Measurements from ENCODE around the gene PLCH2. TPM values are rescaled to one million over a fixed set of nuclear protein-coding genes. Genes with fewer than 3 reads are reported as not detected.

Gene PLCH2
- total and polyA plus RNA-seq, 2 donors (not counting 3 experiments of a cell fraction or from before 2014, with no cell fraction given), result 0.19 to 0.31 TPM

DNA sequence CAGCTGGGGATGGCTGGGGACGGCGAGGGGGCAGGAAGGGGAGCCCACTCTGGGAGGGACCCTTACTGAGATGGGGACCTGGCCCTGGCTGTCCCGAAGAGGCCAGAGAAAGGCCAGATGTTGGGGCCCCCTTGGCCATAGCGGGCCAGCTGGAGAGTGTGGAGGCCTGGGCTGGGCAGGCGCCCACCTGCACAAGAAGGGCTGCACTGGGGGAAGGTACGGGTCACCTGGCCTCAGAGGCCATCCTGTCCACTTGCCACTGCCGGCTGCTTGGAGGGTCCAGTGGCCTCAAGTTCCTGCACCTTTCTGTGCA lies 5.0 kb upstream of the PLCH2 start:
- BruUV-seq (replicated peaks), result no TSS peak
- dilution Hi-C loops (cut with MboI; ENCODE audit: extremely low pct_ligation_motif_present, low sequenced_read_pairs), result no loop called here
- no peak overlapping the region for H3K9ac ChIP-seq (replicated peaks; ENCODE audit: extremely low read depth, insufficient read depth, low read length)
- H3K4me1 ChIP-seq (ENCODE audit: control insufficient read depth, extremely low read depth, insufficient read depth, low read length), result no peaks in the 10 kb centered on the region
- POLR2A ChIA-PET, result no interaction called here
- no peak for DNase-seq (ENCODE audit: low read depth, low spot score)
- CTCF ChIA-PET, result no interaction called here
- H3K79me2 ChIP-seq (ENCODE audit: control insufficient read depth, insufficient read depth, low read length), result no peaks in the 10 kb centered on the region
- H3K9me3 ChIP-seq (replicated peaks; ENCODE audit: control insufficient read depth, insufficient read depth, low read length), result no peaks in the 10 kb centered on the region
- FAIRE-seq, result no peak
- H3K36me3 ChIP-seq (ENCODE audit: control insufficient read depth in 2 of 2, extremely low read depth in 1 of 2, insufficient read depth in 2 of 2, low read length in 2 of 2), result no peaks in the 10 kb centered on the region
- intact Hi-C loops (cut with micrococcal nuclease), result no loop called here
- no peaks in the 10 kb centered on the region for H3K27me3 ChIP-seq (ENCODE audit: control insufficient read depth in 2 of 2, insufficient read depth in 2 of 2, low read length in 2 of 2)
- H3K9me1 ChIP-seq (replicated peaks; ENCODE audit: control insufficient read depth, extremely low read depth, insufficient read depth, low read length), result no peaks in the 10 kb centered on the region
- H3K27ac ChIP-seq (ENCODE audit: insufficient read depth, low read depth, low read length), result no peak overlapping the region
- no peak overlapping the region for H3K4me3 ChIP-seq (replicated peaks in 1 of 3; ENCODE audit: insufficient read depth in 1 of 3, low read depth in 1 of 3, low read length in 3 of 3)
- H4K20me1 ChIP-seq (replicated peaks; ENCODE audit: control insufficient read depth, extremely low read depth, insufficient read depth, low read length), result no peaks in the 10 kb centered on the region
- H3K4me2 ChIP-seq (ENCODE audit: insufficient read depth, low read length), result no peak overlapping the region
- TF ChIP-seq JUN (IDR thresholded peaks at IDR 0.05; ENCODE audit: borderline replicate concordance, insufficient read depth, insufficient read length, low read depth), result no peak
- TF ChIP-seq FOS (IDR thresholded peaks at IDR 0.05; ENCODE audit: borderline replicate concordance, insufficient read depth, low read length), result no peak
- TF ChIP-seq EZH2 (IDR thresholded peaks at IDR 0.05; ENCODE audit: borderline replicate concordance, low read depth, low read length, severe bottlenecking), result no peak
- TF ChIP-seq, protein P1, sequence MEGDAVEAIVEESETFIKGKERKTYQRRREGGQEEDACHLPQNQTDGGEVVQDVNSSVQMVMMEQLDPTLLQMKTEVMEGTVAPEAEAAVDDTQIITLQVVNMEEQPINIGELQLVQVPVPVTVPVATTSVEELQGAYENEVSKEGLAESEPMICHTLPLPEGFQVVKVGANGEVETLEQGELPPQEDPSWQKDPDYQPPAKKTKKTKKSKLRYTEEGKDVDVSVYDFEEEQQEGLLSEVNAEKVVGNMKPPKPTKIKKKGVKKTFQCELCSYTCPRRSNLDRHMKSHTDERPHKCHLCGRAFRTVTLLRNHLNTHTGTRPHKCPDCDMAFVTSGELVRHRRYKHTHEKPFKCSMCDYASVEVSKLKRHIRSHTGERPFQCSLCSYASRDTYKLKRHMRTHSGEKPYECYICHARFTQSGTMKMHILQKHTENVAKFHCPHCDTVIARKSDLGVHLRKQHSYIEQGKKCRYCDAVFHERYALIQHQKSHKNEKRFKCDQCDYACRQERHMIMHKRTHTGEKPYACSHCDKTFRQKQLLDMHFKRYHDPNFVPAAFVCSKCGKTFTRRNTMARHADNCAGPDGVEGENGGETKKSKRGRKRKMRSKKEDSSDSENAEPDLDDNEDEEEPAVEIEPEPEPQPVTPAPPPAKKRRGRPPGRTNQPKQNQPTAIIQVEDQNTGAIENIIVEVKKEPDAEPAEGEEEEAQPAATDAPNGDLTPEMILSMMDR (IDR thresholded peaks at IDR 0.05; ENCODE audit: extremely low read depth in 1 of 2, insufficient read depth in 1 of 2, low read depth in 1 of 2, low read length in 2 of 2), result no peak
- no peak for TF ChIP-seq POLR2A (IDR thresholded peaks at IDR 0.05; ENCODE audit: low read depth, low read length)
- no peak overlapping the region for H2AFZ ChIP-seq (ENCODE audit: low read depth, low read length)

DNA sequence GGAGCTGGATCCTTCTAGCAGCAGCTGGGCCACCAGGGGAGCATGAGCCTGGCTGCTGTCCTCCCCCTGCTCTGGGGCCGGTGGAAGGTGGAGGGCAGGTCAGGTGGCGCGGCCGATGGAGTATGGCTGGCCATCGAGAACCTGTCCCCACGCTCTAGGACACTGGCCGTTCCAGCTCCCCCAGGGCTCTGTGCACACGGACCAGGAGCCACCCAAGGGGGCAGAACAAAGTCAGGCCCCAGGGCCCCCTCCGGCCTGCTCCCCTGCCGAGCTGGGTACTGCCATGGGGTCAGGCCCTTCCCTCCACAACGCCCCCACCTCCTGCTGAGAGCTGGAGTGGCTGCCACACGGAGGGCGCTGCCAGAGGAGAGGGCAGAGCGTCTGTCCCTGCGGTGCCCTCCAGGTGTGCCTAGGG lies 4.5 kb upstream of the PLCH2 start:
- CTCF ChIA-PET, result no interaction called here
- Histone ChIP-seq H3K27me3 (ENCODE audit: control insufficient read depth in 2 of 2, insufficient read depth in 2 of 2, low read length in 2 of 2) (no peaks in the 10 kb centered on the region), H3K9me3 (replicated peaks; ENCODE audit: control insufficient read depth, insufficient read depth, low read length) (no peaks in the 10 kb centered on the region), H3K36me3 (ENCODE audit: control insufficient read depth in 2 of 2, extremely low read depth in 1 of 2, insufficient read depth in 2 of 2, low read length in 2 of 2) (no peaks in the 10 kb centered on the region), H3K79me2 (ENCODE audit: control insufficient read depth, insufficient read depth, low read length) (no peaks in the 10 kb centered on the region), H3K4me1 (ENCODE audit: control insufficient read depth, extremely low read depth, insufficient read depth, low read length) (no peaks in the 10 kb centered on the region), H3K4me3 (replicated peaks in 1 of 3; ENCODE audit: insufficient read depth in 1 of 3, low read depth in 1 of 3, low read length in 3 of 3) (no peak overlapping the region), H3K9me1 (replicated peaks; ENCODE audit: control insufficient read depth, extremely low read depth, insufficient read depth, low read length) (no peaks in the 10 kb centered on the region), H2AFZ (ENCODE audit: low read depth, low read length) (no peak overlapping the region), H3K4me2 (ENCODE audit: insufficient read depth, low read length) (no peak overlapping the region), H4K20me1 (replicated peaks; ENCODE audit: control insufficient read depth, extremely low read depth, insufficient read depth, low read length) (no peaks in the 10 kb centered on the region), H3K27ac (ENCODE audit: insufficient read depth, low read depth, low read length) (no peak overlapping the region), H3K9ac (replicated peaks; ENCODE audit: extremely low read depth, insufficient read depth, low read length) (no peak overlapping the region)
- POLR2A ChIA-PET, result no interaction called here
- no TSS peak for BruUV-seq (replicated peaks)
- FAIRE-seq (no peak), DNase-seq (ENCODE audit: low read depth, low spot score) (no peak)
- dilution Hi-C loops (cut with MboI; ENCODE audit: extremely low pct_ligation_motif_present, low sequenced_read_pairs), result no loop called here
- intact Hi-C loops (cut with micrococcal nuclease), result no loop called here
- no peak for TF ChIP-seq JUN (IDR thresholded peaks at IDR 0.05; ENCODE audit: borderline replicate concordance, insufficient read depth, insufficient read length, low read depth)
- no peak for TF ChIP-seq EZH2 (IDR thresholded peaks at IDR 0.05; ENCODE audit: borderline replicate concordance, low read depth, low read length, severe bottlenecking)
- TF ChIP-seq FOS (IDR thresholded peaks at IDR 0.05; ENCODE audit: borderline replicate concordance, insufficient read depth, low read length), result no peak
- TF ChIP-seq, protein P1 (IDR thresholded peaks at IDR 0.05; ENCODE audit: extremely low read depth in 1 of 2, insufficient read depth in 1 of 2, low read depth in 1 of 2, low read length in 2 of 2), result no peak
- no peak for TF ChIP-seq POLR2AphosphoS5 (IDR thresholded peaks at IDR 0.05; ENCODE audit: insufficient read depth, low read depth, low read length)
- no peak for TF ChIP-seq GATA2 (IDR thresholded peaks at IDR 0.05; ENCODE audit: insufficient read depth, insufficient read length, low read depth, low read length)
- no peak for TF ChIP-seq POLR2A (IDR thresholded peaks at IDR 0.05; ENCODE audit: low read depth, low read length)
- TF ChIP-seq, protein P2, sequence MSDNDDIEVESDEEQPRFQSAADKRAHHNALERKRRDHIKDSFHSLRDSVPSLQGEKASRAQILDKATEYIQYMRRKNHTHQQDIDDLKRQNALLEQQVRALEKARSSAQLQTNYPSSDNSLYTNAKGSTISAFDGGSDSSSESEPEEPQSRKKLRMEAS (IDR thresholded peaks at IDR 0.05; ENCODE audit: insufficient read depth, insufficient read length), result no peak
- TF ChIP-seq MYC (IDR thresholded peaks at IDR 0.05; ENCODE audit: low read depth, low read length), result no peak

Measured in endothelial cell of umbilical vein (primary cell).